Mononuclear cell (primary cell): Measurements from ENCODE around the gene TMF1. TPM values are rescaled to one million over a fixed set of nuclear protein-coding genes. Genes with fewer than 3 reads are reported as not detected.

Experiments used
- H3K27me3 ChIP-seq: 2 replicates; pipeline ENCODE4 v1.6.0; 2011; ENCODE audit warnings: low read length, control low read depth; ENCODE audit not compliant: insufficient read depth
- H3K4me1 ChIP-seq: 2 replicates; pipeline ENCODE4 v1.5.1; 2011; ENCODE audit warnings: mild to moderate bottlenecking, low read length, control low read depth; ENCODE audit not compliant: insufficient read depth
- H3K4me3 ChIP-seq: 2 replicates; pipeline ENCODE4 v1.5.1; 2011; ENCODE audit warnings: mild to moderate bottlenecking, low read length, moderate library complexity
- H3K9me3 ChIP-seq: 2 replicates; pipeline ENCODE4 v1.5.1; 2011; ENCODE audit warnings: low read depth, mild to moderate bottlenecking, control low read depth, low read length
- total RNA-seq: library from RNA; depleted of rRNA; stranded (reverse); fragments of >200 nt; gene quantifications from one replicate; pipeline ENCODE4 v1.2.3, GENCODE V29; 2012

TMF1 gene
- total RNA-seq, 1 donor: 81.4 TPM

GRCh38 chr3:69012100-69012799 lies 39.9 kb downstream of the TMF1 start:
- Histone ChIP-seq H3K27me3 (no peaks in the 10 kb centered on the region), H3K9me3 (no peaks in the 10 kb centered on the region), H3K4me1 (peaks cover 16% of the 10 kb centered on the region), H3K4me3 (no peak overlapping the region)

GRCh38 chr3:69011096-69011730 lies 40.9 kb downstream of the TMF1 start:
- Histone ChIP-seq H3K27me3 (no peaks in the 10 kb centered on the region), H3K4me1 (peaks cover 16% of the 10 kb centered on the region), H3K4me3 (no peak overlapping the region), H3K9me3 (no peaks in the 10 kb centered on the region)

- H3K4me3 ChIP-seq: no peak overlapping the region
- H3K27me3 ChIP-seq: no peaks in the 10 kb centered on the region
- H3K9me3 ChIP-seq: no peaks in the 10 kb centered on the region
- H3K4me1 ChIP-seq: peaks cover 16% of the 10 kb centered on the region
Observed at GRCh38 chr3:69009559-69010410, 42.3 kb downstream of the TMF1 start.

- H3K4me3 ChIP-seq: no peak overlapping the region
- no peaks in the 10 kb centered on the region for H3K27me3 ChIP-seq
- no peaks in the 10 kb centered on the region for H3K9me3 ChIP-seq
- peaks cover 12% of the 10 kb centered on the region for H3K4me1 ChIP-seq
Observed at GRCh38 chr3:69008980-69009379, 43.2 kb downstream of the TMF1 start.

GRCh38 chr3:69005791-69006482 lies 46.2 kb downstream of the TMF1 start:
- Histone ChIP-seq H3K4me1 (no peaks in the 10 kb centered on the region), H3K4me3 (no peak overlapping the region), H3K27me3 (no peaks in the 10 kb centered on the region), H3K9me3 (no peaks in the 10 kb centered on the region)

GRCh38 chr3:69005071-69005790 lies 46.9 kb downstream of the TMF1 start:
- H3K4me1 ChIP-seq: no peaks in the 10 kb centered on the region
- H3K27me3 ChIP-seq: no peaks in the 10 kb centered on the region
- H3K9me3 ChIP-seq: no peaks in the 10 kb centered on the region
- no peak overlapping the region for H3K4me3 ChIP-seq

- Histone ChIP-seq H3K9me3 (no peaks in the 10 kb centered on the region), H3K4me1 (no peaks in the 10 kb centered on the region), H3K4me3 (no peak overlapping the region), H3K27me3 (no peaks in the 10 kb centered on the region)
Observed at GRCh38 chr3:69004138-69004537, 48.0 kb downstream of the TMF1 start.

GRCh38 chr3:68999605-69000004 lies 52.5 kb downstream of the TMF1 start:
- Histone ChIP-seq H3K9me3 (no peaks in the 10 kb centered on the region), H3K4me3 (no peak overlapping the region), H3K4me1 (no peaks in the 10 kb centered on the region), H3K27me3 (no peaks in the 10 kb centered on the region)

- Histone ChIP-seq H3K4me3 (no peak overlapping the region), H3K9me3 (no peaks in the 10 kb centered on the region), H3K4me1 (no peaks in the 10 kb centered on the region), H3K27me3 (no peaks in the 10 kb centered on the region)
Observed at GRCh38 chr3:68999158-68999557, 53.0 kb downstream of the TMF1 start.

- Histone ChIP-seq H3K27me3 (no peaks in the 10 kb centered on the region), H3K4me1 (no peaks in the 10 kb centered on the region), H3K4me3 (no peak overlapping the region), H3K9me3 (no peaks in the 10 kb centered on the region)
Observed at GRCh38 chr3:68997887-68998286, 54.2 kb downstream of the TMF1 start.

- no peaks in the 10 kb centered on the region for H3K9me3 ChIP-seq
- H3K4me1 ChIP-seq: no peaks in the 10 kb centered on the region
- no peak overlapping the region for H3K4me3 ChIP-seq
- no peaks in the 10 kb centered on the region for H3K27me3 ChIP-seq
Observed at GRCh38 chr3:68996356-68996995, 55.7 kb downstream of the TMF1 start.

- Histone ChIP-seq H3K4me1 (no peaks in the 10 kb centered on the region), H3K9me3 (no peaks in the 10 kb centered on the region), H3K4me3 (no peak overlapping the region), H3K27me3 (no peaks in the 10 kb centered on the region)
Observed at GRCh38 chr3:68988740-68989139, 63.4 kb downstream of the TMF1 start.

- H3K9me3 ChIP-seq: no peaks in the 10 kb centered on the region
- no peaks in the 10 kb centered on the region for H3K4me1 ChIP-seq
- H3K27me3 ChIP-seq: no peaks in the 10 kb centered on the region
- no peak overlapping the region for H3K4me3 ChIP-seq
Observed at GRCh38 chr3:68987322-68987721, 64.8 kb downstream of the TMF1 start.
